Measurements from ENCODE around the gene ZNF154.

Gene ZNF154

GRCh38 chr19:57688011-57688763 lies 20.8 kb downstream of the ZNF154 start:
- Histone ChIP-seq H3K4me1 (ENCODE audit: low read depth, poor library complexity, severe bottlenecking) (no peaks in the 10 kb centered on the region), H3K36me3 (ENCODE audit: insufficient read depth) (peaks cover 28% of the 10 kb centered on the region; the same call in 1 of the 2 replicates), H2AFZ (ENCODE audit: low read depth) (no peak overlapping the region), H3K27me3 (ENCODE audit: insufficient read depth, low read depth) (no peaks in the 10 kb centered on the region), H4K20me1 (ENCODE audit: insufficient read depth) (no peaks in the 10 kb centered on the region), H3K27ac (no peak overlapping the region), H3K9ac (no peak overlapping the region), H3K4me2 (no peak overlapping the region), H3K79me2 (ENCODE audit: insufficient read depth, low read depth) (peaks cover 37% of the 10 kb centered on the region), H3K4me3 (IDR thresholded peaks at IDR 0.05; ENCODE audit: insufficient read depth, low read depth, low read length) (no peak overlapping the region)
- no peak for TF ChIP-seq CTCF (conservative IDR thresholded peaks at IDR 0.05; ENCODE audit: low read depth, low read length)

DNA sequence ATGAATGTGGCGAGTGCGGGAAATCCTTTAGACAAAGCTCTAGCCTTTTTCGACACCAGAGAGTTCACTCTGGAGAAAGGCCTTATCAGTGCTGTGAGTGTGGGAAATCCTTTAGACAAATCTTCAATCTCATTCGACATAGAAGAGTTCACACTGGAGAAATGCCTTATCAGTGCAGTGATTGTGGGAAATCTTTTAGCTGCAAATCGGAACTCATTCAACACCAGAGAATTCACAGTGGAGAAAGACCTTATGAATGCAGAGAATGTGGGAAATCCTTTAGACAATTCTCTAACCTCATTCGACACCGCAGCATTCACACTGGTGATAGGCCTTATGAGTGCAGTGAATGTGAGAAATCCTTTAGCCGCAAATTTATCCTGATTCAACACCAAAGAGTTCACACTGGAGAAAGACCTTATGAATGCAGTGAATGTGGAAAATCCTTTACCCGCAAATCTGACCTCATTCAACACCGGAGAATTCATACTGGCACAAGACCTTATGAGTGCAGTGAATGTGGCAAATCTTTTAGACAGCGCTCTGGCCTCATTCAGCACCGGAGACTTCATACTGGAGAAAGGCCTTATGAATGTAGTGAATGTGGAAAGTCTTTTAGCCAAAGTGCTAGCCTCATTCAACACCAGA lies 21.5 kb downstream of the ZNF154 start:
- TF ChIP-seq CTCF (conservative IDR thresholded peaks at IDR 0.05; ENCODE audit: low read depth, low read length) = no peak
- H3K4me3 ChIP-seq (IDR thresholded peaks at IDR 0.05; ENCODE audit: insufficient read depth, low read depth, low read length) = no peak overlapping the region
- H3K36me3 ChIP-seq (ENCODE audit: insufficient read depth) = peaks cover 28% of the 10 kb centered on the region; the same call in 1 of the 2 replicates
- peaks cover 3% of the 10 kb centered on the region for H3K4me1 ChIP-seq (ENCODE audit: low read depth, poor library complexity, severe bottlenecking)
- no peak overlapping the region for H3K27ac ChIP-seq
- no peak overlapping the region for H2AFZ ChIP-seq (ENCODE audit: low read depth)
- H3K9ac ChIP-seq = no peak overlapping the region
- no peaks in the 10 kb centered on the region for H3K27me3 ChIP-seq (ENCODE audit: insufficient read depth, low read depth)
- no peak overlapping the region for H3K4me2 ChIP-seq
- H4K20me1 ChIP-seq (ENCODE audit: insufficient read depth) = no peaks in the 10 kb centered on the region
- H3K79me2 ChIP-seq (ENCODE audit: insufficient read depth, low read depth) = peaks cover 44% of the 10 kb centered on the region

DNA sequence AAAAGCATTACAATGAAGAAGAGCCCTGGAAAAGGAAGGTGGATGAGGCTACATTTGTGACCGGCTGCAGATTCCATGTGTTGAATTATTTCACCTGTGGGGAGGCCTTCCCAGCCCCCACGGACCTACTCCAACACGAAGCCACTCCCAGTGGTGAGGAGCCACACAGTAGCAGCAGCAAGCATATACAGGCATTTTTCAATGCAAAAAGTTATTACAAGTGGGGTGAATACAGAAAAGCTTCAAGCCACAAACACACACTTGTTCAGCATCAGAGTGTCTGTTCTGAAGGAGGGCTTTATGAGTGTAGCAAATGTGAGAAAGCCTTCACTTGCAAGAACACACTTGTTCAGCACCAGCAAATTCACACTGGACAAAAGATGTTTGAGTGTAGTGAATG lies 22.3 kb downstream of the ZNF154 start:
- peaks cover 28% of the 10 kb centered on the region; the same call in 1 of the 2 replicates for H3K36me3 ChIP-seq (ENCODE audit: insufficient read depth)
- H2AFZ ChIP-seq (ENCODE audit: low read depth) = no peak overlapping the region
- H3K27me3 ChIP-seq (ENCODE audit: insufficient read depth, low read depth) = no peaks in the 10 kb centered on the region
- no peak overlapping the region for H3K4me2 ChIP-seq
- H3K27ac ChIP-seq = no peak overlapping the region
- TF ChIP-seq CTCF (conservative IDR thresholded peaks at IDR 0.05; ENCODE audit: low read depth, low read length) = no peak
- H3K79me2 ChIP-seq (ENCODE audit: insufficient read depth, low read depth) = peaks cover 49% of the 10 kb centered on the region
- no peaks in the 10 kb centered on the region for H4K20me1 ChIP-seq (ENCODE audit: insufficient read depth)
- H3K9ac ChIP-seq = no peak overlapping the region
- H3K4me1 ChIP-seq (ENCODE audit: low read depth, poor library complexity, severe bottlenecking) = peaks cover 4% of the 10 kb centered on the region
- H3K4me3 ChIP-seq (IDR thresholded peaks at IDR 0.05; ENCODE audit: insufficient read depth, low read depth, low read length) = no peak overlapping the region

- no peak for TF ChIP-seq CTCF (conservative IDR thresholded peaks at IDR 0.05; ENCODE audit: low read depth, low read length)
- peaks cover 42% of the 10 kb centered on the region for H3K79me2 ChIP-seq (ENCODE audit: insufficient read depth, low read depth)
- peak overlapping the region; percentile 57; the same call in 1 of the 2 replicates for H3K27ac ChIP-seq
Measured at GRCh38 chr19:57682226-57682766, 26.7 kb downstream of the ZNF154 start.

More at GRCh38 chr19:57682226-57682766, 26.7 kb downstream of the ZNF154 start:
- Histone ChIP-seq H3K9ac (peak overlapping the region; percentile 61; the same call in 1 of the 2 replicates), H3K36me3 (ENCODE audit: insufficient read depth) (peaks cover 23% of the 10 kb centered on the region; the same call in 1 of the 2 replicates), H3K4me3 (IDR thresholded peaks at IDR 0.05; ENCODE audit: insufficient read depth, low read depth, low read length) (no peak overlapping the region), H3K4me1 (ENCODE audit: low read depth, poor library complexity, severe bottlenecking) (peaks cover 4% of the 10 kb centered on the region), H4K20me1 (ENCODE audit: insufficient read depth) (no peaks in the 10 kb centered on the region), H2AFZ (ENCODE audit: low read depth) (peak overlapping the region; percentile 91), H3K4me2 (peak overlapping the region; percentile 58), H3K27me3 (ENCODE audit: insufficient read depth, low read depth) (no peaks in the 10 kb centered on the region)

Data from KMS-11 (cell line).